Nucleus accumbens (tissue), 56 donors: ENCODE results near the gene ARHGEF38.

Source experiments
- DNase-seq, 56 donors: peaks; one replicate each; lab custom pipeline; 2025; lab: John Stamatoyannopoulos, UW

Gene ARHGEF38, protein sequence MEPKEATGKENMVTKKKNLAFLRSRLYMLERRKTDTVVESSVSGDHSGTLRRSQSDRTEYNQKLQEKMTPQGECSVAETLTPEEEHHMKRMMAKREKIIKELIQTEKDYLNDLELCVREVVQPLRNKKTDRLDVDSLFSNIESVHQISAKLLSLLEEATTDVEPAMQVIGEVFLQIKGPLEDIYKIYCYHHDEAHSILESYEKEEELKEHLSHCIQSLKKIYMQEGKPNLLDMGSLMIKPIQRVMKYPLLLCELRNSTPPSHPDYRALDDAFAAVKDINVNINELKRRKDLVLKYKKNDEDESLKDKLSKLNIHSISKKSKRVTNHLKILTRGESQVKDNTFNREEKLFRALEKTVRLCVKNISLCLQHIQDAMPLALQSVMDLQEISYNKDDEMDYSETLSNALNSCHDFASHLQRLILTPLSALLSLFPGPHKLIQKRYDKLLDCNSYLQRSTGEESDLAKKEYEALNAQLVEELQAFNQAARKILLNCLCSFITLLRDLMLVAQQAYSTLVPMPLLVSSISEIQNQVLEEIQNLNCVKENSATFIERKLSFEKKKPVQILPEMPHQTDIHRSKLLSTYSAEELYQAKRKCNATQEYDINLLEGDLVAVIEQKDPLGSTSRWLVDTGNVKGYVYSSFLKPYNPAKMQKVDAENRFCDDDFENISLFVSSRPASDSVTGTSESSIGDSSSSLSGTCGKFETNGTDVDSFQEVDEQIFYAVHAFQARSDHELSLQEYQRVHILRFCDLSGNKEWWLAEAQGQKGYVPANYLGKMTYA

DNA sequence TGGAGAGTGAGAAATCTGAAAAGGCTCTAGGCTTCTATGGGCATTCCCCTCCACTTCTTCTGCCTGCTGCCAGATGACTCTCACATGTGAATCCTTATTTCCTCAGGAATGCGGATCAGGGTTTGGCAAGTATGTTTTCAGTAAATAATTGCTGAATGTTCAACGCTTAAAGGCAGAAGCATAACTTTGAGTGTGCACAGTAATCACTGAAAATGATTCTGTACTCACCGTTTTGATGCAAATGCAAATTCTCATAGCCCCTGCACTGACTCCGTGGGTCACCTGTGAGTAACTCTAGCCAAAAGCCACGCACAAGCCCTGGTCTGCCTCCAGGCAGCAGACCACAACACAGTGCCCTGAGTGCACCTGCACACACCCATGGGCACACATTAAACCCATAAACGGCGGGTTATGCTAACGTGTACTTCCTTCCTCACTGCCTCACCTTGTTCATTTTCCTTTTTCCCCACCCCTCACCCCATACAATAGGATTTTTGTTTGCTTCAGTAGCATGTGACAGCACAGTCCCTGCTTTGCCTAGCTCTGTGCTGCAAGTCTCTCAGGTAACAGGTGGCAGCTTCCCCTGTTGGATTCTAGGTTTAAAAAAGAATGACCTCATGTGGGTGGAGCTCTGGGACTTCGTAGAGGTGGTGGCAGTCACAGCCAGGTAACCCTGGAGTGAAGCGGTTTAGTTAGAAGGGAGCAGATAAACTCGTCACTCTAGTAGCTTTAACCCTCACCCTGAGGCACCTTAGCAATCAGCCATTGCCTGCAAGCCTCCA lies at the start of gene ARHGEF38:
Gene ARHGEF38 (plus strand): TSS at position 656 of the 782 bp plus-strand sequence. CDS start 146 bp downstream, outside the sequence.
- DNase-seq: no peak

DNA sequence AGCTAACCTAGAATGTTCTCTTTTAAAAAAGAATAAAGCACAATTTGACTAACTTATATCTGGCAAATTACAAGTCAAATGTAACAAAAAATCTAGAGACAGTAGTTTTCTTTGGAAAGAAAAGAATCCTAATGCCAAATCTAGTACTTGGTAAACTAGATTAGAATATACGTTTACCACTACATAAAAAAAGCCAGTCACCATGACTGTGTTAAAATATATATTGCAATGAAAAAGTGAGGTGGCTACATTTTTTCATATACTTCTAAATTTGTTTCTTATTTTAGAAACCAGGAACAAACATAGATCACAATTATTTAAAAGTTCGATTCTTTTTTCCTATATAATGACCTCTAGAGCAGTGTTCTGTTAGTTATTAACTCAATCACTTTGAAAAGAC lies 48.9 kb upstream of the ARHGEF38 start:
- no peak for DNase-seq

DNA sequence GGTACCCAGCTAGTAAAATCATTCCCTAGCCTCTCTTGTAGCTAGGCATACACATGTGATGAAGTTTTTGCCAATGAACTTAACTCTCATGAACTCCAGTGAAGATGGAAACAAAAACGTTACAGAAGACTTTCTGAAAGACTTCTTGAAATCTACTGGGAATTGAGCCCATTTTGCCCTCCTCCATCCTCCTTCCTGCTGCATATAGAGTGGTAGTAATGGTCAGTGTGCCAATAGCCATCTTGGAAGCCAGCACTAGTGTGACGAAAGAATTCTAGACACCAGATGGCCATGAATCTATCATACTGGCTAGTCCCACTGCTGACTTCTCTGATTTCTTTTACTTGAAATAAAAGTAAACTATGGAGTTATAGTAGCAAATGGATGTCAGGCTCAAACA lies 47.7 kb upstream of the ARHGEF38 start:
- no peak for DNase-seq

DNA sequence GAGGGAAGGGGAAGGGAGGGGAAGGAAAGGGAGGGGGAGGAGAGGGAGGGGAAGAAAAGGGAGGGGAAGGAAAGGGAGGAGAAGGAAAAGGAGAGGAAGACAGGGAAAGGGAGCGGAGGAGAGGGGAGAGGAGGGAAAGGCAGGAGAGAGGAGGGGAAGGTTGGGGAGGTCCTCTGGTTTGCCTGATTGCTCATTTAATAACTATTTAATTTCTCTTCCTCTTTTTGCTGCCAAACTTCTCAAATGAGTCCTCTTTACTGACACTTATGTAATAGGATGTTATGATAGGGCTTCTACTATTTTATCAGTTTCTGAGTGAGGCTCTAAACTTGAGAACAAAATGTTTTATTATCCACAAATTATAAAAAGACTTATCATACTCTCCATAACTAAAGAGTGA lies 43.1 kb upstream of the ARHGEF38 start:
- no peak for DNase-seq

DNA sequence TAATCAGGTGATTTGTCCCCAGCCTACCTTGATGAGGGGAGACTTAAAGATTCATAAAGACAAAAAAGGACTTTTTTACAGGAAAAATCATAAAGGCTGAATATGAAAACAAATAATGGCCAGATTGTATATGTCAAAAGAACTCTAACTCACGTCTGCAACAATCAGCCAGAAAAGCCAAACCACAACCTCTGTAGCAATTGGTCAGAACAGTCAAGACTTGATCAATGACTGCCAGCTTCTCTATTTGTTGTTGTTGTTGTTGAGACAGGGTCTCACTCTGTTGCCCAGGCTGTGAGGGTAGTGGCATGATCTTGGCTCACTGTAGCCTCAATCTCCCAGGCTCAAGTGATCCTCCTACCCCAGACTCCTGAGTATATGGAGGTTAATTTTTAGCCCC lies 42.7 kb upstream of the ARHGEF38 start:
- DNase-seq: no peak

DNA sequence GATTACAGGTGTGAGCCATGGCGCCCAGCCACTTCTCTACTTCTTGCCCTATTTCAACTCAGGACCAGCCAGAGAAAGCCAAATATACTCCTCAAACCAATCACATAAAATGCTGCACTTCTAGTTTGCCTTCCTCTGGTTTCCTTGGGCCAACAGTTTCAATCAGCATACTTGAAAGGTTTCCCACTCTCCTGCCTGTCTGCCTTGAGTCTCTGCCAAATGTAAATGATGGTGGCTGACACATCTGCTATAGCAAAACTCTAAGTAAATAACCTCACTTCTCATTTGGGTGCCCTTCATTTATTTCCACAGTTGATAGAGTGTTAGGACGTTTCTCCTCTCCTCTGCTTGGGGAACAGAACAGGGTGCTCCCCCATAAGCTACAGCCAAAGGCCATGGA lies 42.2 kb upstream of the ARHGEF38 start:
- DNase-seq: no peak

DNA sequence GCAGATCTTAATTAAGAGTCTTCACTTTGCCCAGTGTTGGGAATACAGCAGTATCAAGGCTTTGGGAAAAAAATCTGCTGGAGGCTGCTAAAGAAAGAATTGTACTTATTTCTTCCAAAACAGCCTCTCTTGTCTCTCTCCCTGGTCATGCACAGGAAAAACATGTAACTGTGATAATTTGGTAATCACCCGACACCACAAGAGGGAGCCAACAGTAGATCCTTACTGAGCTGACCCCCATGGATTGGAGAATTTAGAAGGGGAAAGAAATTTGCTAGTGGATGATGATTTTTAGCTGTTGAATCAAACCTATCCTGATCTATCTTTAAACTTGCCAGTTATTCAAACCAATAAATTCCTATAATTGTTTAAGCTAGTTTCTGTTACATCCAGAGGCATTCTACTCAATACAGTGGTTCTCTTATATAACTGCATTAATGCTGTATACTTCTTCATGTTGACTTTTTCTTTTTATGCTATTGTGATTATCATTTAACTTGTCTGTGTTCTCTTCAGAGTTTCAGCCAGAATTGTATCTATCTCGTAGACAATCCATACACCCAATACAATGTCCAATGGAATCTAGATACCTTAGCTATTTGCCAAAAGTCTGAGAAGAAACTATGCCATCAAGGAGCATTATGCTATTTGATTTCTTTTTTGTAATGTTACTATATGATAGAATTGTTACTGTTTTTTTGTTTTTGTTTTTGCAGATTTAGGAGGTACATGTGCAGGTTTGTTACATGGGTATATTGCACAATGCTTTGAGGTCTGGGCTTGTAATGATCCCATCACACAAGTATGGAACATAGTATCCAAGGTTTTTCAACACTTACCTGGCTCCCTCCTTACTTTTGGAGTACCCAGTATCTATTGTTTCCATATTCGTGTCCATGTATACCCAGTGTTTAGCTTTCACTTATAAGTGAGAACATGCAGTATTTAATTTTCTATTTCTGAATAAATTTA lies 31.3 kb upstream of the ARHGEF38 start:
- peak in 17 of 56 donors; percentile 0 to 59 (median 14) for DNase-seq

DNA sequence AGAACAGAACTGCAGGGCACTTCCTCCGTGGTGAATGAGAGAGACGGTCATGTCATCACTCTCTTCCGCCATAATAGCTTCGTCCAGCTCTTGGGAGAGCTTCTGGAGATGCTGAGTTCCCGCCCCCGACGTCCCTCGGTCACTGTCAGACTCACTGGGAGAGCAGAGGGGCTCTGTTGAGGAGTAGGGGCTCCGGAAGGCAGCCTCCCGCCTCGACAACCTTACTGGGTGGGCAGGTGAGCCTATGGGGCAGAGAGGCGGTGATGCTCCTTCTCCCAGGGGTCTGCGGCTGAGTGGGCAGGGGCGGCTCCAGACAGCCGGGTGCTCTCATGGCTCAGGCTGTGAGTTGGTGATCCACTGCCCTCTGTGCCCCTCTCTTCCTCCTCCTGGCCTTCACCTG lies 25.8 kb upstream of the ARHGEF38 start:
- DNase-seq: no peak

DNA sequence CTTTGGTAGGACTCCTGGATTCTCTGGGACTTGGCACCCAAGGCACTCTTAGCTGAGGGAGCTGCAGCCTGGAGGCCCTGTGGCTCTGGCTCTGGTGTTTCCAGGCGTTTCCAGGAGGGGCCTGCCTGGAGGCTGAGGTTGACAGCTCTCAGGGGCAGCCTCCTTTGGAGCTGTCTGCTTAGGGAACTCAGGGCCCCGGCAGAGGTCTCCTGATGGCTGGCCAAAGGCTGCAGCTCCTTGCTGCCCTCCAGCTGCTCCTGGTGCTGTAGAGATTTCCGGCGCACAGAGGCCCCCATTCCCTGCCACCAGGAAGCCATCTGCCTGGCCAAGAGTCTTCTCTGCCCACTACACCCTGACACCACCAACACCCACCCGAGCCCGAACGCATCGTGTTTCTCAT lies 25.3 kb upstream of the ARHGEF38 start:
- no peak for DNase-seq

DNA sequence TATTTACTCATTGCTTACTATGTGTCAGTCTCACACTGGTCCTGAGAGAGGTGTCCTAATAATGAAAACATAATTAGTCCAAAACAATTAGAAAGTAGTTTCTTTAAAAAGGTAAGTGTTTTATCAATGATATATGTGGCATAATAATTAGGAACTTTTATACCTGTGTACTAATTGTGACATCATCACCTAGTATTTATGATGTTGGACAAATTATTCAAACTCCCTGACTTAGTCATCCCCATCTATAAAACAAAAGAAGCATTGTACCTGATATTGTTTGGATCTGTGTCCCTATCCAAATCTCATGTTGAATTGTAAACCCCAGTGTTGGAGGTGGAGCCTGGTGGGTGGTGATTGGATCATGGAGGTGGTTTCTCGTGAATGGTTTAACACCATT lies 15.8 kb upstream of the ARHGEF38 start:
- no peak for DNase-seq

DNA sequence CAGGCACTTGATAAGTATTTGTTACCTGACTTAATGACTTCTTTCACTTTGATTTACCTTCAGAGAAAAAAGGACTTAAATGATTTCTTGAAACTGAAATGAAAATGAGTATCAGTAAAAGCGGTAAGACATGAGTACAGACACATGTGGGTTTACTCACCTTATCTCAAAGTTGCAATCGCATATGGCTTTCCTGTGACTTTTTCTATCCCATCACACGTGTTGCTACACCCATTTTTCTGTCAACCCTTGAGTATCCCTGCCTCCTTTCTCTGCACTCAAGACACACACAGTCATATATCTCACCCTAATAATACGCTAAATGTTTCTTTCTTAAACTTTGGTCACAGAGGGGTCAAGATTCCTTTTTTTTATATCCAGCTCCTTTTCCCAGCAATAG lies 11.0 kb upstream of the ARHGEF38 start:
- no peak for DNase-seq

DNA sequence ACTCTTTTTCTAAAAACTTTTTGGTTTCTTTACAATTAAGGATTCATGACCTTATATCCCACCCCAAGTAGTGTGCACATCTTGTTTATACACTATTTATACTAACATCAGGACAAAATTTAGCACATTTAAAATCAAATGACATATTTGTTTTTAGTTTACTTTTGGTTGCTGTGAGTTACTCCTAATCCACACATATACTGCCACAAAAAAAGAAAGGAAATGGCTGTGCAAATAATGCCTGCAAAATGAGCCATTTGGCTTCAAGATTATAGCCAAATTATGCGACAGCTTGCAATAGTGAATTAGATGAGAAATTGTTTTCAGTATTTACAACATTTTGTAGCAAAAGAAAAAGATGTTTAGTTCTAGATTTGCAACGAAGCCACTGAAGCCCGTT lies 10.4 kb upstream of the ARHGEF38 start:
- no peak for DNase-seq

DNA sequence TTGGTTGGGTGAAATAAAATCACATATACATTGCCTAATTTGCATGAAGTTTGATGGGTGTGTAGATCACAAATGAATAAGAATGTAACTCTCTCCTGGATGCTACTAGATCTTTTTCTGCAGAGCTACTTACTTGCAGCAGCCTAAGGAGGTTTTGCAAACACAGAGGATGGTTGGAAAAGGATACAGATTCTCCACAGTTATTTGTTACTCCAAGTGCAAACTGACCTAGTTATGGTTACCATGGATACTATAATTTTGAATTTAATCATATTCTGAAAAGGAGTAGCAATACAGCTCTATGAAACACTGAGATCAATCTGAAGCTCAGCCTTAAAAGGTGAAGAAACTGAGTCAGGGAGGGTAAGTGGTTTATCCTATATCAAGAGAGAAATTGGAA lies 9.1 kb upstream of the ARHGEF38 start:
- DNase-seq: no peak

DNA sequence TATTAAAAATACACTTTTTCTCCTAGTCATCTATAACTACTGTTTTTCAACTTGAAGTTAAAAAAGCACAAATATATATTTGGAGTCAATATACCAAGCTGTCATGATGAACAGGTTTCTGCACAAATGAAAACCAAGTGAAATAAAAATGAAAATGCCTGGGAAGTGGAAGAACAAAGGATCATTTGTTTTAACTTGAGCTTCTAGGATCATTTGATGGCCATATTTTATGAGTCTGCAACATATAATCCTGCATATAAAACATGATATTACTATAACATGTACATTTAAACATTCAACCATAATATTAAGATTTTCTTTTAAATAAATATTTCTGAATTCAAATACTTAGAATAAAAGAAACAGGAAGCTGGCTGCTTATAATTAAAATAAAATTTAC lies 8.5 kb upstream of the ARHGEF38 start:
- DNase-seq: no peak

DNA sequence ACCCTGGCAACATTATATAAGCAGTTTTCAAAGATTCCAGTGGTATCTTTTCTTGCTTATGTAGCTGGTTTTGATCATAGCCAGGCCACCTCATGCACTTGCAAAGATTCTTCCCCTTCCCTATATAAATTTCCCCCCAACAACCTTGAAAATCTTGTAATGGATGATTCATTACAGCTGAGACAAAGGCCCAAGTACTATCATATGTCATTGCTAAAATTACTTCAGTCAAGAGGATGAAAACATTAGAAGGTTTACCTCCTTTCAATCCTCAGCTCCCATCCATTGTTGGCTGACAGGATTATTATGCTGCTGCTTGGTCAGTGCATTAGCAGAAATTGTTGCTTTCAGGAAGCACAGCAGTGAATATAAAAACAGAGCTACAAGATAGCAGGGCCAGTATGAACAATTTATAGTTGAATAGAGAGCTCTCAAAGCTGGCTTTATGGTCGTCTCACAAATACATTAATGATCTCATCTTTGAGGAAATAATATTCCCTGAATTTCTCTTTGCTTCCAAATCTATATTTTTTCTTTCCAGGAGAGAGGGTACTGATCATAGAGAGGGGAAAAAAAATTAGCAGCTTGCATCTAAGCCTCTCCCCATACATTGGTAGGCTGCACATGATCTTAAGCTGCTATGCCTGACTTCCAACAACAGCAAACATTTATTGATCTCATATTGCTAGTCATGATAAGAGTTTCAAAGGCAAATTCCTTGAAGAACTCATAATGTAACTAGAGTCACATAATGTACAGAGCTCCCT lies 7.7 kb upstream of the ARHGEF38 start:
- DNase-seq: no peak

DNA sequence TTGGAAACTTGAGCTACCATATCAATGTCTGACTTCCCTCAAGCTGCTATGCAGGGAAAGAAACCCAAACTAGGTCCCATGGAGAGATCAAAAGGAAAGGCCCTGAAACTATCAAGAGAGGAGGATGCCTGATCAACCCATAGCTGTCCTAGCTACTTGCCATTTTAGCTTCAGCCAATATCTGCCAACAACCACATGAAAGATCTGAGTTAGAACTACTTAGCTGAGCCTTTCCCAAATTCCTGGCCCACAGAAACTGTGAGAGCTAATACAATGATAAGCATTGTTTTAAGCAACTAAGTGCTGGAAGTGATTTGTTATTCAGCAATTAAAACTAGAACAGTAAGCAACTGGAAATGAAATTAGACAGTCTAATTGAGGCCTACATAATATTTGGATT lies 6.3 kb upstream of the ARHGEF38 start:
- DNase-seq: no peak

DNA sequence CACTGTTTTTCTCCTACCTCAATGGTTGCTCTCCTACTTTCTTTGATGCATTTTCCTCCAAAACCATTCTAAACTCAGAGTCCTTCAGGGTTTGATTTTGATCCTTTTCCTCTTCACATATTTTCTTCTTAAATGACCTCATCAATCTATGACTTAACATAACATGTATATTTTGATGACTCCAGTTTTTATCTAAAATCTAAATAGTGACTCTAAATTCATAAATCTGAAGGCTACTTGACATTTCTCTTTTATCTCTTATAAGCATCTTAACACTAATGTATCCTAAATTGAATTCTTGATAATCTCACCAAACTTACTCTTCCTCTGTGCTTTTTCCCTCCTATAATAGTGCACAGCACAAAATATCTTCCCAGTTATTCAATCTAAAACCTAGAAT lies 4.7 kb upstream of the ARHGEF38 start:
- no peak for DNase-seq

DNA sequence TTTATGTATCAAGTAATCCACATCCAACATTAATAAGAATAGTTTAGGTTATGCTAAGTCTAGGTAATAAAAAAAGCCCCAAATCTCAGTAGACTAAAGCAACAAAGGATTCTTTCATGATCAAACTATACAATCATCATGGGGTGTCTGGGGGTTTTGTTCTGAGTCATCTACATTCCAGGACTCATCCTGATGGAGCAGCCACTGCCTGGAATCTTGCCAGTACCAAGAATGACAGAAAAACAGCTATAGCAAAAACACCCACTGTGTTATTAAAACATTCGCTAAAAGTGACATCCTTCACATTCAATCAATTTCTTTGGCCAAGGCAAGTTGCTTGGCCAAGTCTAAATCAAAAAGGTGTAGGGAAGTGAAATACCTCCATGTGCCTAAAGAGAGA lies 3.9 kb upstream of the ARHGEF38 start:
- peak in 2 of 56 donors; percentile 3 to 53 for DNase-seq

DNA sequence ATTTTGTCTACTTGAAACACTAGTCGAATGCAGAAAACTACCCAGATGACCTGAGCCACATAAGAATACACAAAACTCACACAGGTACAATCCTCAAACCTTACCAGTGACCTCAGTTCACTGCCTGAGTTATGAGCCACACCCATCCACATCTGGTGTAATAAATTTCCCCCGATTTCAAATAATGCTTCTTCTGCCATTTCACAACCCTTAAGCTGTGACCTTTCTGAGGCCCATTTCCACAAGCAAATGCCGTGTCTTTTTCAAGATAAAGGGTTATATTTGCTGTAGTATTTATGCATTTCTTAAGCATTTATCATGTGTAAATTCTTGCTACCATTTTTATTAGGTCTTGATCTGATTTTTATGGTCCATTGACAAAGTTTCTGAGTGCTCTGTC lies 1.8 kb upstream of the ARHGEF38 start:
- no peak for DNase-seq
